GM21619 (cell line): ENCODE results near the gene ECE2.

Source experiments
- ATAC-seq: cut with Tn5 transposase; IDR thresholded peaks from one replicate; pipeline ENCODE4 v1.9.1; 2021; ENCODE audit not compliant: unreplicated experiment

ECE2 gene

DNA sequence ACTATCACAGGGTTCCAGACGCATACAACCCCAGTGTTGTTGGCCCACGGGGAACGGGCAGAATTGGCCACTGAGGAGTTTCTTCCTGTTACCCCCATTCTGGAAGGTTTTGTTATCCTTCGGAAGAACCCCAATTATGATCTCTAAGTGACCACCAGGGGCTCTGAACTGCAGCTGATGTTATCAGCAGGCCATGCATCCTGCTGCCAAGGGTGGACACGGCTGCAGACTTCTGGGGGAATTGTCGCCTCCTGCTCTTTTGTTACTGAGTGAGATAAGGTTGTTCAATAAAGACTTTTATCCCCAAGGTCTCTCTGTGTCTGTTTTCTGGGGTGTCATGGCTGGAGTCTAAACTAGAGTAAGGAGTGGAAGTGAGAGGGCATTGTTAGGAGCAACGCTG, 32.9 kb downstream of the ECE2 start:
- ATAC-seq = no peak

DNA sequence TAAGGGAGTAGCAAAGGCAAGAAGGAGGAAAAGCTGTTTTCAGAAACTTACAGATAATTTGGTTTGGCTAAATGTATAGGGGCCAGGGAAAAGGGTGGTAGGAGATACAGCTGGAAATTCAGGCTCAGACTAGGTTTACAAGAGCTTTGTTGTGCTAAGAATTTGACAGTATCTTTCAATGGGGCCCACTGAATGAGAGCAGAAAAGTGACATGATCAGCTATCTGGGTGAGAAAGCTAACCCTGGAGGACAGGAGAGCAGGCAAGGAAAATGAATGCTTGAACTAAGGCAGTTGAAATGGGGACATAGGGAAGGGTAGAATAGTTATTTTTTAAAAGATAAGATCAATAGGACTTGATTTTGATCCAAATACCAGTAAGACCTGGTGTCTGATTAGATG, 35.8 kb downstream of the ECE2 start:
- ATAC-seq = no peak

DNA sequence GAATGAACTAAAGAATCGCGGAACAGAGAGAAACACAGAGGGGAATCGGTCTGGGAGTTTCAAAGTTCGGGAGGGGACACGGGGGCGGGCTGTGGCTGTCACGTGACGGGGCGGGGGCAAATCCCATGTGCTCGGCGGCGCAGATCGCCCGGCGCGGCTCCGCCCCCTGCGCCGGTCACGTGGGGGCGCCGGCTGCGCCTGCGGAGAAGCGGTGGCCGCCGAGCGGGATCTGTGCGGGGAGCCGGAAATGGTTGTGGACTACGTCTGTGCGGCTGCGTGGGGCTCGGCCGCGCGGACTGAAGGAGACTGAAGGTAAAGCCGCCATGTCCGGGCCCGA, 38.5 kb downstream of the ECE2 start, which contains the start of gene EIF4G1:
Gene EIF4G1, plus strand, starts transcription at position 244 of the 337 bp plus-strand sequence. CDS start 1,191 bp downstream, outside the sequence.
- ATAC-seq = peak; percentile 86

DNA sequence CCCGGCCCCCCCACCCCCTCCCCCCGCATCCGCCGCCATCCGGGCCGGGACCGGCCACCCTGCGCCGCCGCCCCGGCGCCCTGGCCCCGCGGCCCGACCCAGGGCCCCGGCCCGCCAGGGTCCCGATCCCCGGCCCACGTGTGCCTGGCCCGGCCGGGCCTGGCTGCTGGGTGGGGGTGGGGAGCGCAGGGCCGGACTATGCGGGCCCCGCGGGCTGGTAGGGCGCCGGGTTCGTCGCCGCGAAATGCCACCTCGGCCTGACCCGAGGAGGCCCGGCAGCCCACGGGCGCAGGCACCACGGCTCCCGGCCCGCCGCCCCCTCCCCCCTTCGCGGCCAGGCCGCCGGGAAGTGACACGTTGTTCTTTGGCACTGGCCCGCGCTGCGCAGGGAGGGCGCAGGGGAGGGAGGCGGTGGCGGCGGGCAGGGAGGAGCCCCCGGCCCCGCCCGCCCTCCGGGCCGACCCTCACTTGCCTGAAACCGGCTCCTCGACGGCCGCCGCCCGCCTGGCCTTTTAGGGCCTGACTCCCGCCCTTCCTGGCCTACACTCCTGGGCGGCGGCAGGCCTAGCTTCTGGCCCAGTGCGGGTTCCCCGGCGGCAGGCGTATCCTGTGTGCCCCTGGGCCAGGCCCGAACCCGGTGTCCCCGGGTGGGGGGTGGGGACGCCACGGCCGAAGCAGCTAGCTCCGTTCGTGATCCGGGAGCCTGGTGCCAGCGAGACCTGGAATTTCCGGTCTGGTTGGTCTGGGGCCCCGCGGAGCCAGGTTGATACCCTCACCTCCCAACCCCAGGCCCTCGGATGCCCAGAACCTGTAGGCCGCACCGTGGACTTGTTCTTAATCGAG, 39.1 kb downstream of the ECE2 start:
- ATAC-seq = peak; percentile 37

DNA sequence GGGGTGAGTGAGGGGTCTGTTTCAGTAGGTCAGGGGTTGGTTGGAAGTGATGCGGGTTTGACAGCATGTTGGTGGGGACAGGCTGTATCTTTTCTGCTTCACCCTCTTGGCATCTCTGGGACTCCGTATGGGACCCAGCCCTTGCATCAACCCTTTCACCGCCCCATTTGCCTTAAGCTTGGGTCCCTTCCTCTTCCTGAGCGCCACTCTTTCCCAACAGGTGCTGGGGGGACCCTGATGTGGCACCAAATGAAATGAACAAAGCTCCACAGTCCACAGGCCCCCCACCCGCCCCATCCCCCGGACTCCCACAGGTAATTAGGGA, 39.7 kb downstream of the ECE2 start:
- ATAC-seq = peak; percentile 2

DNA sequence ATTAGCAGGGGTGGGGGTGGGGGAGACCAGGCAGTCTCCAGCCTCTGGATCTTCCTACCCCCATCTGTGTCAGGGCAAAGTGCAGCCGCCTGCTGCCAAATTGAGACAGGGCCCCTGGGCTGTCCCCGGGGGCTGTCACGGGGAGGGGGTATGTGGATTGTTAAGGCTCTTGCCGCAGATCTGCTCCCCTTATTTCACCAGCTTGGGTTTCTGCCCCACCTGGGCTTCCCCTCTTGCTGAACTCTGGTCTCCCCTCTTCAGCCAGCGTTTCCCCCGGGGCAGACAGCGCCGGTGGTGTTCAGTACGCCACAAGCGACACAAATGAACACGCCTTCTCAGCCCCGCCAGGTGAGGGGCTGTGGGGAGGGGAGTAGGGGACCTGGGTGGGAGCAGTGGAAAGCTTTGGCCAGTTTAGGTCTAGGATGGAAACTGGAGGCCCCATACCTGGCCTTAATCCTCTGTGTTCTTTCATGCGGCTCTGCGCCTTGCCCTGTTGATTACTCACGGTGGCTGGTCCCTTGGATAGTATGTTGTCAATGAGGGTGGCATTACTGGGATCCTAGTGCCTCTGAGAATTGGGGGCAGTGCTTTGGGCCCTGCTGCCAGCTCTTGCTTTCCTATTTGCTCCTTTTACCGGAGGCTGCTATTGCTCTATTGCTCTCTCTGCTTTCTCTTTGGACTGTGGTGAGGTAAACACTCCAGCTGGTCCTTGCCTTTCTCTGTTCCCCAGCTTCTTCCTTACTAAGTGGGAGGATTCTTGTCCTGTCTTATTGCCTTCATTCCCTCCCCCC, 40.2 kb downstream of the ECE2 start:
- ATAC-seq = no peak

DNA sequence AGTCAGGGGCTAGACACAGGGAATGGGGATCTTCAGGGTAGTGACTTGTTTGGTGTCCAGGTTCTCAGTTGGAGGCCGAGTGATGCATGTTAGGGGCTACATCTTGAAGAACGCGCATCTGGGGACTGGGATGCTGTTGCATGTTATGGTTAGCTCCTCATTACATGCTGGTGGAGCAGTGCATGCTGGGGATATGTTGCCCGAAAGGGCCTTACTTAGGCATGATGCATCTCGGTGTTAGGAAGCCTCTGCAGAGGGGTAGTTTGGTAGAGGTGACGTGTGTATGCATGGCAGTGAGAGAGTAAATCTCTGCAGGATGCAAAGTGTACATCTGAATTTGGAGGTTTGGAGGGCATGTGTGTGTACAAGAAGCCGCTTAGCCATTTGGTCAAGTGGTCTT, 41.0 kb downstream of the ECE2 start:
- no peak for ATAC-seq

DNA sequence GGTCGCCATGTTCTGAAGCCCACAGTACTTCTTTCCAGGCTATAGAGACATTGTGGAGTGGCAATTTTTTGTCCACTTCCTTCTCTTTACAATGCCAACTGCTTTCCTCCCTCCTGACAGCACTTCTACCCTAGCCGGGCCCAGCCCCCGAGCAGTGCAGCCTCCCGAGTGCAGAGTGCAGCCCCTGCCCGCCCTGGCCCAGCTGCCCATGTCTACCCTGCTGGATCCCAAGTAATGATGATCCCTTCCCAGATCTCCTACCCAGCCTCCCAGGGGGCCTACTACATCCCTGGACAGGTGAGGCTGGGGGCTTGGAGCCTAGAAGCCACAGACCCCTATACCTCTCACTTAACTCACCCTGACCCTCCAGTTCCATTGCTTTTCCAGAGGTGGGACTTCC, 41.4 kb downstream of the ECE2 start:
- ATAC-seq = no peak

DNA sequence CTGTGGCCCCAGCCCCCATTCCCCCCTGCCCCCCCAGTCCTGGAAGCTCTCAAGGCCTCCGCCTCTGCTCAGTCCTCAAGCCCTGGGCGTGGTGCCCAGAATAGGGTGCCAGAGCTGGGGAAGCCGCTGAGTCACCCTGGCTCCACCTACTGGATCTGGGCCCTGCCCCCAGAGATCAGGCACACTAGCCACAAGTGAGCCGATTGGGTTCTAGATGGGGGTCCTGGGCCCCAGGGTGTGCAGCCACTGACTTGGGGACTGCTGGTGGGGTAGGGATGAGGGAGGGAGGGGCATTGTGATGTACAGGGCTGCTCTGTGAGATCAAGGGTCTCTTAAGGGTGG, 44.3 kb downstream of the ECE2 start:
- no peak for ATAC-seq

DNA sequence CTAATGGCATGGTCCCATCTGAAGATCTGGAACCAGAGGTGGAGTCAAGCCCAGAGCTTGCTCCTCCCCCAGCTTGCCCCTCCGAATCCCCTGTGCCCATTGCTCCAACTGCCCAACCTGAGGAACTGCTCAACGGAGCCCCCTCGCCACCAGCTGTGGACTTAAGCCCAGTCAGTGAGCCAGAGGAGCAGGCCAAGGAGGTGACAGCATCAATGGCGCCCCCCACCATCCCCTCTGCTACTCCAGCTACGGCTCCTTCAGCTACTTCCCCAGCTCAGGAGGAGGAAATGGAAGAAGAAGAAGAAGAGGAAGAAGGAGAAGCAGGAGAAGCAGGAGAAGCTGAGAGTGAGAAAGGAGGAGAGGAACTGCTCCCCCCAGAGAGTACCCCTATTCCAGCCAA, 45.8 kb downstream of the ECE2 start:
- no peak for ATAC-seq

DNA sequence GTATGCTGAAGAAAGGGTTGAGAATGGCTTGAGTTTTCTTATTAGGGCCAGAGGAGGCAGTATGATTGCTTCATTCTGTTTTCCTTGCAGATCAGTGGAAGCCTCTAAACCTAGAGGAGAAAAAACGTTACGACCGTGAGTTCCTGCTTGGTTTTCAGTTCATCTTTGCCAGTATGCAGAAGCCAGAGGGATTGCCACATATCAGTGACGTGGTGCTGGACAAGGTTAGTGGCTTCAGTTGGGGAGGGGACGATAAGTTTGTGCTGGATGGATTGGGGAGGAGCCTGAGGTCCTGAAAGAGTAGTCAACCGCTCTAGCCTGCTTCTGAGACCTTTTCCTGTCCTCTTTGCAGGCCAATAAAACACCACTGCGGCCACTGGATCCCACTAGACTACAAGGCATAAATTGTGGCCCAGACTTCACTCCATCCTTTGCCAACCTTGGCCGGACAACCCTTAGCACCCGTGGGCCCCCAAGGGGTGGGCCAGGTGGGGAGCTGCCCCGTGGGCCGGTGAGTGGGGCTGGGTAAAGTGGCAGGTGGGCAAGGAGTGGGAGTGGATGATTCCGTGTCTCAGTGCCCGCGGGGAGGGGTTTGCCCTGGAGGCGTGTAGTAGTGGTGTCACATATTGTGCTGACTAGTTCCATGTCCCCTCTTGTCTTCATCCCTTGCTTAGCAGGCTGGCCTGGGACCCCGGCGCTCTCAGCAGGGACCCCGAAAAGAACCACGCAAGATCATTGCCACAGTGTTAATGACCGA, 47.1 kb downstream of the ECE2 start:
- no peak for ATAC-seq

DNA sequence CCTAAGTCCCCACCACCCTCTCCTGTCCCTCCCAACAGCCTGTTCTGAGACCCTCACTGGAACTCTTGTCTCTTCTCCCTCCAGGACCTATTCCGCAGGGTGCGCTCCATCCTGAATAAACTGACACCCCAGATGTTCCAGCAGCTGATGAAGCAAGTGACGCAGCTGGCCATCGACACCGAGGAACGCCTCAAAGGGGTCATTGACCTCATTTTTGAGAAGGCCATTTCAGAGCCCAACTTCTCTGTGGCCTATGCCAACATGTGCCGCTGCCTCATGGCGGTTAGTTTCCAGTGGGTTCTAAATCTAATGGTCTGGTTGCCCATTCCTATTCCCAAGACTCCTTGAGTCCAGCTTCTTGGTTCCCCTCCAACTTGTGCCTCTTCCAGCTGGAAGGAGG, 47.9 kb downstream of the ECE2 start:
- no peak for ATAC-seq

DNA sequence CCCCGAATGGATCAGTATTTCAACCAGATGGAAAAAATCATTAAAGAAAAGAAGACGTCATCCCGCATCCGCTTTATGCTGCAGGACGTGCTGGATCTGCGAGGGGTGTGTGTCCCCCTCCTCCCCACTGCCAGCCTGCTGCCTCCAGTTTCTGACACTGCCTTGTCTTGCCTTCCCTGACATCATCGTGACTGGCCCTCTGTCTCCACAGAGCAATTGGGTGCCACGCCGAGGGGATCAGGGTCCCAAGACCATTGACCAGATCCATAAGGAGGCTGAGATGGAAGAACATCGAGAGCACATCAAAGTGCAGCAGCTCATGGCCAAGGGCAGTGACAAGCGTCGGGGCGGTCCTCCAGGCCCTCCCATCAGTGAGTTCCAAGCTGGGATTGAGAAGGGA, 49.4 kb downstream of the ECE2 start:
- no peak for ATAC-seq

DNA sequence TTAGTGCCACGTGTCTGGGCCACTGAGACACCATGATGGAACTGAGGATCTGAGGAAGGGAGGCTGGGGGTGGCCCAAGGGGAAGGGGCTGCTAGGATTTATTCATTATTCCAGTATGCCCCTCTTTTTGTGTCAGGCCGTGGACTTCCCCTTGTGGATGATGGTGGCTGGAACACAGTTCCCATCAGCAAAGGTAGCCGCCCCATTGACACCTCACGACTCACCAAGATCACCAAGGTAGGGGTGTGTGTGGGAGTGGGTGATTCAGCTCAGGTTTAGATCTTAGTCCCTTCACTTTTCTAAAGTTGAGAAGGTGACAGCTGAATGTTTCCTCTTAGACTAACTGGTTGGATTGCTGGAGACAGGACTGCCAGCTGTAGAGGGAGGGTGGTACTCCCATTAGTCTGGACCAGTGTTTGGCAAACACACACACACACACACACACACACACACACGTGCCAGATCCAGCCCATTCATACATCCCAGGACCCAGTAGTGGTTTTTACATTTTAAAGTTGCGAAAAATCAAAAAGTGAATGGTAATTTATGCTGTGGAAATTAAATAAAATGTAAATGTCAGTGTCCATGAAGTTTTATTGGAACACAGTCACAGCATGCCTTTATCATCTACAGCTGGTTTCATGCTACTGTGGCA, 50.0 kb downstream of the ECE2 start:
- ATAC-seq = no peak

DNA sequence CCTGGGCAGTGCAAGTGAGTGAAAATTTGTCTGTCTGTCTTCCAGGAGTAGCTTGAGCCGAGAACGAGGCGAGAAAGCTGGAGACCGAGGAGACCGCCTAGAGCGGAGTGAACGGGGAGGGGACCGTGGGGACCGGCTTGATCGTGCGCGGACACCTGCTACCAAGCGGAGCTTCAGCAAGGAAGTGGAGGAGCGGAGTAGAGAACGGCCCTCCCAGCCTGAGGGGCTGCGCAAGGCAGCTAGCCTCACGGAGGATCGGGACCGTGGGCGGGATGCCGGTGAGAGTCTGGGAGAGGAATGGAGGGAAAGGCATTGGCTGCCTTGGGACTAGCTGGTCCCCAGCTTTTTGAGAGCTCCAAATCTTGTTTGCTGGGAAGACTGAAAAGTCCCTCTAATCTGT, 51.3 kb downstream of the ECE2 start:
- ATAC-seq = no peak

DNA sequence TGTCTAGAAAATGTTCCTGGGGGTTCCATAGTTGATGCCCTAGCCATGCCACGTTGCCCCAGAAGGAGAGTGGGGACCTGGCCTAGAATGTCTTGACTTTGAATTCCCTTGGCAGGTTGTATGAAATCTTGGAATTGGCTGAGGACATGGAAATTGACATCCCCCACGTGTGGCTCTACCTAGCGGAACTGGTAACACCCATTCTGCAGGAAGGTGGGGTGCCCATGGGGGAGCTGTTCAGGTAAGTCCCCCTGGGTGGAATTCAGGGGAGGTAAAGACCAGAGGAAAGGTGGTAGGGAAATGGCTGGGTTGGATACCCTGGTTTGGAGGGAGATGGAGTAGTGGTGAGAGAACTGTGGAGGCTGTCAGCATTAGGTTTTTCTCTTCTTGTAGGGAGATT, 52.7 kb downstream of the ECE2 start:
- no peak for ATAC-seq

DNA sequence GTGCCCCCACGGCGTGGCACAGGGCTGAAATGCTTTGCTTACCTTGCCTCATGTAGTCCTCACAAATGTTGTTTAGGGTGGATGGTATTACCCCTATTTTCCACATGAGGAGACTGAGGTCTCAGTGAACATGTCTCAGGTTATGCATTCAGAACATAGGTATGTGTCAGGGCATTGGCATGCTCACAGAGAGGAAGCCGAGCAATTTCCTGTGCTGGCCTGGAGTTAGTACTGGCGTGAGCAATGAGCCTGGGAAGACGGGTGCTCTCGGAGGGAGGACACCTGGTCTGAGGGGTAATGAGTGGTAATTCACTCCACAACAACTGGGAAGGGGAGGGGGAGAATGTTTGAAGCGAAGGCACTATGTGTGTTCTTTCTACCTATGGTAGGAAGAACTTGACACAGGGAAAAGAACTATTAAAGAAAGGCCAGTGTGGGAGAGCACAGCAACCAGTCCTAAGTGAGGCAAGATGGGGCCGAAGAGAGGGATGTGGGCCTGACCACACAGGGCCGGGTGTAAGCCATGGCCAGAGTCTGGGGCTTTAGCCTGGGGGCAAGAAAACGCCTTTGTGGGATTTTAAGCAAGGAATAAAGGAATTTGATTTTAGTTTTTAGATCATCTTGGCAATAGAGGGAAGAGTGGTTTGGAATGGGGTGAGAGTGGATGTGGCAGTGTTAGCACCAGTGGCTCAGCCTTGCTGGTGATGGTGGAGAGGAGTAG, 56.7 kb downstream of the ECE2 start:
- no peak for ATAC-seq

DNA sequence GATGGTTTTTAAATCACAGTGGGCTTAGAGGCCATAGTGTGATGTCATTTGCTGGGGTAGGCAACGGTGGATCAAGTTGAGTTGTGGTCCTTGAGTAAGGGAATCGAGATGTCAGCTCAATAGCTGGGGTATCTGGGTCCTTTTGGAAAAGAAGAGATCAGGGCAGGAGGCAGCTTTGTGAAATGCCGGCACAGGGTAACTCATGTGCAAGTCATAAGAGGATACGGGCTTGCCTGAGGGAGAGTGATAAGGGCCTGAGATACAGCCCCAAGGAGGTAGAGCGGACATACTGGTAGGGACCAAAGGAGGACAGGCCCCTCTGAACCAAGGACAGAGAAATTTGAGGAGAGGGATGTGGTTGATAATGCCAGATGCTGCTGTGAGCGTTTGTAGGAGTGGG, 57.4 kb downstream of the ECE2 start:
- no peak for ATAC-seq

DNA sequence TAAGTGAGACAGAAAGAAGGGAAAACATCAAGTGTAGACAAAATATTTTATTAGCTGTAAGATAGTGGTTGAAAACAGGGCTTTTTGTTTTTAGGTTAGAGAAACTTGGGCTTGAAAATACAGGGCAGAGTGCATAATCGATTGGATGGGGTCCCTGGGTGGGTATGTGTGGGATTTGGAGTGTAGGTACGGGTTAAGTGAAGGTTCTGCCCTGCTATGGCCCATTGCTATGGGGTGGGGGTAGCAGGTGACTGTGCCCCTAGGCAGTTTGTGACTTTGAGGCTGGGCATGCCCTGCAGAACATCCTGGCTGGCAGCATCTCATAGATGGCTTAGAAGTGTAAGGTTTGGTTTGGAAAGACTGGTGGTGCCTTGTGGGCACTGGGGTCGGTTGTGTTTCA, 57.9 kb downstream of the ECE2 start:
- ATAC-seq = no peak

DNA sequence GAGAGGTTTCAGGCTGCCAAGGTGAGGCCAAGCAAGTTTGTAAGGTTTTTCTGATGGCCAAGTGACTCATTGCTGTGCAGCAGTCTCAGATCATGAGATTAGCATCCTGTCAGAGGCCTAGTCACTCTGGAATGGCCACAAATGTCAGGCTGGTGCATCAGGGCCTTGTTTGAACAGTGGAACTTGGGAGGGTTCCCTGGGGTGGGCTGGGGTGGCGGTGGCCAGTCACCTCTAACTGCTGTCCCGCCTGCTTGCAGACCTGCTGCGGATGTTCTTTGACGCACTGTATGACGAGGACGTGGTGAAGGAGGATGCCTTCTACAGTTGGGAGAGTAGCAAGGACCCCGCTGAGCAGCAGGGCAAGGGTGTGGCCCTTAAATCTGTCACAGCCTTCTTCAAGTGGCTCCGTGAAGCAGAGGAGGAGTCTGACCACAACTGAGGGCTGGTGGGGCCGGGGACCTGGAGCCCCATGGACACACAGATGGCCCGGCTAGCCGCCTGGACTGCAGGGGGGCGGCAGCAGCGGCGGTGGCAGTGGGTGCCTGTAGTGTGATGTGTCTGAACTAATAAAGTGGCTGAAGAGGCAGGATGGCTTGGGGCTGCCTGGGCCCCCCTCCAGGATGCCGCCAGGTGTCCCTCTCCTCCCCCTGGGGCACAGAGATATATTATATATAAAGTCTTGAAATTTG, 58.8 kb downstream of the ECE2 start:
- no peak for ATAC-seq
